GM12878 (cell line): ENCODE results near the gene UBAP1L. TPM values are rescaled to one million over a fixed set of nuclear protein-coding genes. Genes with fewer than 3 reads are reported as not detected.

Source experiments
- ATAC-seq: fragments of 200-7000 bp; cut with Tn5 transposase; 3 replicates; pipeline ENCODE4 v1.9.1; 2020; ENCODE audit warnings: mild to moderate bottlenecking, moderate library complexity
- BruUV-seq: library from RNA; stranded (reverse); fragments of 400-500 nt; replicated peaks from 2 replicates; lab custom pipeline; 2021; lab: Mats Ljungman, UMichigan
- CTCF ChIA-PET: fragments of 300-600 bp; sonication (Branson Sonifier 250); formaldehyde crosslinking; extraction: SDS; loops from one replicate; lab custom pipeline; 2021; ENCODE audit warnings: inconsistent platforms; lab: Yijun Ruan, JAX
- POLR2A ChIA-PET: fragments of 350-600 bp; formaldehyde crosslinking; extraction: SDS; loops from one replicate; lab custom pipeline; 2021; ENCODE audit warnings: inconsistent platforms; lab: Charles Lee
- RAD21 ChIA-PET: fragments of 300-600 bp; sonication (Branson Sonifier 250); formaldehyde crosslinking; loops from one replicate; lab custom pipeline; 2023; ENCODE audit warnings: antibody characterized with exemption; ENCODE audit not compliant: unreplicated experiment; lab: Charles Lee
- SMC1A ChIA-PET: fragments of 300-600 bp; sonication (Branson Sonifier 250); formaldehyde crosslinking; loops from one replicate; lab custom pipeline; 2023; ENCODE audit not compliant: unreplicated experiment, uncharacterized antibody; lab: Charles Lee
- DNase-seq: peaks from one replicate; pipeline ENCODE4 v3.0.0-alpha.2; 2011; ENCODE audit warnings: low read depth, low spot score
- FAIRE-seq: peaks from 3 replicates; lab custom pipeline; 2011; peaks lifted over from hg19 to GRCh38; lab: Jason Lieb, UNC
- H2AFZ ChIP-seq: 2 replicates; pipeline ENCODE4 v1.6.0; 2011; ENCODE audit warnings: low read depth, low read length, control low read depth; ENCODE audit not compliant: control insufficient read depth
- H3K27ac ChIP-seq: 2 replicates; pipeline ENCODE4 v1.5.1; 2011; ENCODE audit warnings: control low read depth; ENCODE audit not compliant: control insufficient read depth, insufficient read depth
- H3K27me3 ChIP-seq, 2 experiments: replicated peaks in 1 of 2; 2 replicates each; pipeline versions ENCODE4 v1.6.0 to v1.6.1; 2011; ENCODE audit warnings: low read length in 1 of 2; ENCODE audit not compliant: control insufficient read depth in 2 of 2, insufficient read depth in 2 of 2
- H3K36me3 ChIP-seq, 2 experiments: 2 replicates each; pipeline ENCODE4 v1.5.1; 2011; ENCODE audit warnings: low read length in 1 of 2; ENCODE audit not compliant: control insufficient read depth in 2 of 2, insufficient read depth in 2 of 2
- H3K4me1 ChIP-seq: 2 replicates; pipeline ENCODE4 v1.6.1; 2011; ENCODE audit warnings: mild to moderate bottlenecking, low read length, moderate library complexity, mixed read lengths; ENCODE audit not compliant: control insufficient read depth, insufficient read depth
- H3K4me2 ChIP-seq: 2 replicates; pipeline ENCODE4 v1.6.0; 2011; ENCODE audit warnings: control low read depth; ENCODE audit not compliant: control insufficient read depth, insufficient read depth
- H3K4me3 ChIP-seq: fragments of 200-600 bp; sonication (generic); 2 replicates; pipeline ENCODE4 v1.5.1; 2016
- H3K79me2 ChIP-seq: 2 replicates; pipeline ENCODE4 v1.6.0; 2011; ENCODE audit warnings: low read length; ENCODE audit not compliant: control insufficient read depth, insufficient read depth
- H3K9ac ChIP-seq: 2 replicates; pipeline ENCODE4 v1.8.0; 2011; ENCODE audit warnings: low read length, control low read depth, mixed read lengths; ENCODE audit not compliant: control insufficient read depth, insufficient read depth
- H3K9me3 ChIP-seq: replicated peaks from 3 replicates; pipeline ENCODE4 v1.5.1; 2011; ENCODE audit warnings: mild to moderate bottlenecking, low read length; ENCODE audit not compliant: control insufficient read depth, insufficient read depth
- H4K20me1 ChIP-seq: 2 replicates; pipeline ENCODE4 v1.6.0; 2011; ENCODE audit not compliant: control insufficient read depth, insufficient read depth
- ASH2L ChIP-seq: fragments of 300-600, 200-600 bp; sonication (generic); IDR thresholded peaks from 2 replicates; pipeline ENCODE4 v1.6.1; 2017; ENCODE audit warnings: low read depth, mild to moderate bottlenecking, borderline replicate concordance
- CBX3 ChIP-seq: fragments of 200-600 bp; sonication (generic); IDR thresholded peaks from 2 replicates; pipeline ENCODE4 v1.6.1; 2016; ENCODE audit warnings: low read depth, borderline replicate concordance
- CREM ChIP-seq: IDR thresholded peaks from 2 replicates; pipeline ENCODE4 v1.6.1; 2014; ENCODE audit warnings: antibody characterized with exemption, low read depth
- DPF2 ChIP-seq: fragments of 450-650 bp; IDR thresholded peaks from 2 replicates; pipeline ENCODE4 v1.6.1; 2017; ENCODE audit warnings: mild to moderate bottlenecking
- E2F4 ChIP-seq: IDR thresholded peaks from 2 replicates; pipeline ENCODE4 v1.6.1; 2012; ENCODE audit warnings: low read depth, low read length, improper control_type of control experiment
- FOXK2 ChIP-seq: fragments of 450-650 bp; IDR thresholded peaks from 2 replicates; pipeline ENCODE4 v1.6.1; 2017; ENCODE audit warnings: mild to moderate bottlenecking, moderate library complexity
- FOXM1 ChIP-seq: IDR thresholded peaks from 2 replicates; pipeline ENCODE4 v1.6.1; 2012; ENCODE audit warnings: low read depth, mild to moderate bottlenecking, inconsistent platforms, low read length, moderate library complexity
- GABPA ChIP-seq: IDR thresholded peaks from 2 replicates; pipeline ENCODE4 v1.6.1; 2014; ENCODE audit warnings: antibody characterized with exemption, low read depth, mild to moderate bottlenecking, inconsistent platforms
- KAT2A ChIP-seq: conservative IDR thresholded peaks from 2 replicates; pipeline ENCODE4 v1.6.1; 2011; ENCODE audit warnings: low read depth, low read length; ENCODE audit not compliant: control insufficient read depth
- KLF5 ChIP-seq: fragments of 450-650 bp; IDR thresholded peaks from 2 replicates; pipeline ENCODE4 v1.6.1; 2014; ENCODE audit warnings: mild to moderate bottlenecking; ENCODE audit not compliant: partially characterized antibody
- NFYB ChIP-seq: IDR thresholded peaks from 2 replicates; pipeline ENCODE4 v1.6.1; 2011; ENCODE audit warnings: low read depth, mild to moderate bottlenecking, low read length, improper control_type of control experiment, moderate library complexity; ENCODE audit not compliant: insufficient read depth
- RFX5 ChIP-seq: IDR thresholded peaks from 2 replicates; pipeline ENCODE4 v1.6.1; 2011; ENCODE audit warnings: low read depth, low read length, improper control_type of control experiment
- TAF1 ChIP-seq: IDR thresholded peaks from 2 replicates; pipeline ENCODE4 v1.6.1; 2011; ENCODE audit warnings: mild to moderate bottlenecking, low read depth, low read length, borderline replicate concordance
- YBX1 ChIP-seq: fragments of 450-650 bp; IDR thresholded peaks from 2 replicates; pipeline ENCODE4 v1.6.1; 2016; ENCODE audit warnings: antibody characterized with exemption
- YY1 ChIP-seq: IDR thresholded peaks from 2 replicates; pipeline ENCODE4 v1.6.1; 2011; ENCODE audit warnings: low read depth, mild to moderate bottlenecking, low read length
- ZSCAN29 ChIP-seq: fragments of 450-650 bp; IDR thresholded peaks from 2 replicates; pipeline ENCODE4 v1.6.1; 2017; ENCODE audit warnings: mild to moderate bottlenecking, moderate library complexity
- ZZZ3 ChIP-seq: IDR thresholded peaks from 2 replicates; pipeline ENCODE4 v1.6.1; 2011; ENCODE audit warnings: low read depth; ENCODE audit not compliant: control insufficient read depth, insufficient read length
- WGBS: methylation state at CpG from one replicate; pipeline ENCODE4 v1.1.6; 2016; ENCODE audit warnings: low lambda C conversion rate; ENCODE audit not compliant: insufficient replicate concordance, insufficient coverage; ENCODE audit errors: missing lambda C conversion rate; 5-methylcytosine and 5-hydroxymethylcytosine counted together
- in situ Hi-C: fragments of 300-500 bp; cut with MboI; formaldehyde crosslinking; loops from 9 replicates; pipeline ENCODE4 v1.14.3; 2018; ENCODE audit warnings: mixed read lengths
- intact Hi-C: fragments of 100-400 bp; cut with micrococcal nuclease; formaldehyde crosslinking; loops from one replicate; pipeline ENCODE4 v1.14.2; 2022; ENCODE audit not compliant: unreplicated experiment
- polyA plus RNA-seq, 11 experiments: library from polyadenylated mRNA; depleted of rRNA in 4 of 11; unstranded in 6 of 11; stranded (reverse) in 5 of 11; fragments of >200 nt; fragmentation: Nextera tagmentation in 4 of 11; fragmentation: Illumina TruSeq in 1 of 11; extraction: Ambion mirVana in 4 of 11; extraction: Trizol in 1 of 11; gene quantifications; 1 replicate in 1 of 11; 2 replicates in 10 of 11; pipeline versions ENCODE4 v1.2.1 to v1.2.3, GENCODE V29; 2011 to 2016; ENCODE audit warnings: inconsistent platforms in 2 of 11, missing spikeins in 2 of 11, low read depth in 1 of 11
- total RNA-seq, 4 experiments: library from RNA; depleted of rRNA in 3 of 4; stranded (reverse); fragments of >200 nt in 3 of 4; fragmentation: Illumina TruSeq in 1 of 4; extraction: Trizol in 1 of 4; gene quantifications; 2 replicates each; pipeline versions ENCODE4 v1.2.1 to v1.2.3, GENCODE V29; 2013 to 2021
- TF ChIP-seq, protein P1 (sequence below): fragments of 450-650 bp; formaldehyde crosslinking; IDR thresholded peaks from 2 replicates; pipeline ENCODE4 v1.4.0; 2022; ENCODE audit warnings: mild to moderate bottlenecking, moderate library complexity

UBAP1L gene
- total and polyA plus RNA-seq, 10 of the 15 experiments (the other 5 are each of a cell fraction or from before 2014, with no cell fraction given) = 0.03 to 2.6 (median 1.0) TPM

DNA sequence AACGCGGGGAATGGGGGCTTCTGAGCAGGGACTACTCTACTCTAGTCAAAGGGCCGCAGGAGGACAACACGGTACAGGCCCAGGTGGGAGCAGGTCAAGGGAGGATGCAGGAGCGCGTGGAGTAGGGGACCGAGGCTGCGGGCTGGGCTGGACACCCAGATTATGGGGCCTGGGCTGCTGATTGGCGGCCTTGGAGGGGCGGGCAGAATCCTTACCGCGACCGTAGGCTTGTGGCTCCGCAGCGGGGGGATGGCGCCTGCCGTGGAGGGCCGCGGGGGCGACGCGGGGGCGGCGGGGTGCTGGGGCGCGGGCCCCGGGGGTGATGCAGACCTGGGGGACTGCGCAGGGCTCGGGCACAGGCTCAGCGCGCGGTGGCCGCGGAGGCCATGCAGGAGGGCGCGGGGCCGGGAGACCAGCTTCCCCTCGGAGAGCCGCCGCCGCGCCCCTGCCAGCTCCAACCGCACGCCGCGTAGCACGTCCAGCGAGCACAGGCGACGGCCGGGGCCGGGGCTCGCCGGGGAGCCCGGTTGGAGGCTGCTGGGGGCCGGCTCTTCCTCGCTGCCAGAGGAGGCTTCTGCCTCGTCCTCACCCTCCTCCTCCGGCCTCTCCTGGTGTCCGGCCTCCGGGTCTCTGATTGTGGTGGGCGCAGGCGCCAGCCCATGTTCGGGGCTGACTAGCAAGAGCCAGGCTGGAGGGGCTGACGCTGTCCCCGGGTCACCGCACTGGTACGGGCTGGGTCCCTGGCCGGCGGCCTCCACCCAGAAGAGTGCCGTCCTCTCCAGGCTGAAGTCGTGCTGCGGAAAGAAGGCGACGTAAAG lies 12.9 kb downstream of the UBAP1L start:
- ChIA-PET POLR2A (no interaction called here), SMC1A (interaction anchor here (0.9 to 1.4 kb wide), 7 partner anchors 47 to 371 kb away, joined by 3 to 9 read pairs (median 3); no protein-coding TSS in a partner anchor), RAD21 (interaction anchor here (0.7 to 1.4 kb wide), 7 partner anchors 38 to 370 kb away, joined by 3 to 9 read pairs (median 4); partner anchors contain the start of gene SPG21), CTCF (interaction anchor here (0.8 to 2.1 kb wide), 14 partner anchors 13 to 370 kb away, joined by 3 to 18 read pairs (median 5); partner anchors contain the start of gene UBAP1L)
- ATAC-seq (no peak), DNase-seq (no peak), FAIRE-seq (no peak)
- Histone ChIP-seq H3K27me3 (no peaks in the 10 kb centered on the region), H3K79me2 (no peaks in the 10 kb centered on the region), H3K36me3 (peaks cover 3 to 11% of the 10 kb centered on the region in 2 experiments; a peak in 3 of 4 replicates), H3K9ac (no peak overlapping the region), H4K20me1 (no peaks in the 10 kb centered on the region), H2AFZ (no peak overlapping the region), H3K4me1 (no peaks in the 10 kb centered on the region), H3K27ac (no peak overlapping the region), H3K9me3 (no peaks in the 10 kb centered on the region), H3K4me2 (no peak overlapping the region), H3K4me3 (no peak overlapping the region)
- BruUV-seq = no TSS peak
- intact Hi-C loops (no loop called here), in situ Hi-C loops (no loop called here)
- WGBS = 98% methylated on average over 48 of the region's 75 CpGs
- no peak for TF ChIP-seq YY1
- TF ChIP-seq, protein P1, sequence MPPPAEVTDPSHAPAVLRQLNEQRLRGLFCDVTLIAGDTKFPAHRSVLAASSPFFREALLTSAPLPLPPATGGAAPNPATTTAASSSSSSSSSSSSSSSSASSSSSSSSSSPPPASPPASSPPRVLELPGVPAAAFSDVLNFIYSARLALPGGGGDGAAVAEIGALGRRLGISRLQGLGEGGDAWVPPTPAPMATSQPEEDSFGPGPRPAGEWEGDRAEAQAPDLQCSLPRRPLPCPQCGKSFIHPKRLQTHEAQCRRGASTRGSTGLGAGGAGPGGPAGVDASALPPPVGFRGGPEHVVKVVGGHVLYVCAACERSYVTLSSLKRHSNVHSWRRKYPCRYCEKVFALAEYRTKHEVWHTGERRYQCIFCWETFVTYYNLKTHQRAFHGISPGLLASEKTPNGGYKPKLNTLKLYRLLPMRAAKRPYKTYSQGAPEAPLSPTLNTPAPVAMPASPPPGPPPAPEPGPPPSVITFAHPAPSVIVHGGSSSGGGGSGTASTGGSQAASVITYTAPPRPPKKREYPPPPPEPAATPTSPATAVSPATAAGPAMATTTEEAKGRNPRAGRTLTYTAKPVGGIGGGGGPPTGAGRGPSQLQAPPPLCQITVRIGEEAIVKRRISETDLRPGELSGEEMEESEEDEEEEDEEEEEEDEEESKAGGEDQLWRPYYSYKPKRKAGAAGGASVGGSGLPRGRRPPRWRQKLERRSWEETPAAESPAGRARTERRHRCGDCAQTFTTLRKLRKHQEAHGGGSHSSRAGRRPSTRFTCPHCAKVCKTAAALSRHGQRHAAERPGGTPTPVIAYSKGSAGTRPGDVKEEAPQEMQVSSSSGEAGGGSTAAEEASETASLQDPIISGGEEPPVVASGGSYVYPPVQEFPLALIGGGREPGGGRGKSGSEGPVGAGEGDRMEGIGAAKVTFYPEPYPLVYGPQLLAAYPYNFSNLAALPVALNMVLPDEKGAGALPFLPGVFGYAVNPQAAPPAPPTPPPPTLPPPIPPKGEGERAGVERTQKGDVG (CRISPR knock-in tag) = no peak
- no peak for TF ChIP-seq DPF2
- no peak for TF ChIP-seq KLF5
- no peak for TF ChIP-seq YBX1
- TF ChIP-seq CBX3 = no peak
- TF ChIP-seq E2F4 = no peak
- TF ChIP-seq ZSCAN29 = no peak
- TF ChIP-seq ASH2L = no peak
- no peak for TF ChIP-seq GABPA
- TF ChIP-seq FOXM1 = no peak
- no peak for TF ChIP-seq NFYB
- TF ChIP-seq TAF1 = no peak
- TF ChIP-seq KAT2A = no peak
- TF ChIP-seq FOXK2 = no peak
- TF ChIP-seq ZZZ3 = no peak
- TF ChIP-seq CREM = no peak
- no peak for TF ChIP-seq RFX5
